HG03108 (cell line): Measurements from ENCODE around the gene NEGR1.

Experiments
- ATAC-seq: cut with Tn5 transposase; IDR thresholded peaks from one replicate; pipeline ENCODE4 v1.9.1; 2021; ENCODE audit warnings: moderate library complexity; ENCODE audit not compliant: unreplicated experiment

NEGR1 gene

DNA sequence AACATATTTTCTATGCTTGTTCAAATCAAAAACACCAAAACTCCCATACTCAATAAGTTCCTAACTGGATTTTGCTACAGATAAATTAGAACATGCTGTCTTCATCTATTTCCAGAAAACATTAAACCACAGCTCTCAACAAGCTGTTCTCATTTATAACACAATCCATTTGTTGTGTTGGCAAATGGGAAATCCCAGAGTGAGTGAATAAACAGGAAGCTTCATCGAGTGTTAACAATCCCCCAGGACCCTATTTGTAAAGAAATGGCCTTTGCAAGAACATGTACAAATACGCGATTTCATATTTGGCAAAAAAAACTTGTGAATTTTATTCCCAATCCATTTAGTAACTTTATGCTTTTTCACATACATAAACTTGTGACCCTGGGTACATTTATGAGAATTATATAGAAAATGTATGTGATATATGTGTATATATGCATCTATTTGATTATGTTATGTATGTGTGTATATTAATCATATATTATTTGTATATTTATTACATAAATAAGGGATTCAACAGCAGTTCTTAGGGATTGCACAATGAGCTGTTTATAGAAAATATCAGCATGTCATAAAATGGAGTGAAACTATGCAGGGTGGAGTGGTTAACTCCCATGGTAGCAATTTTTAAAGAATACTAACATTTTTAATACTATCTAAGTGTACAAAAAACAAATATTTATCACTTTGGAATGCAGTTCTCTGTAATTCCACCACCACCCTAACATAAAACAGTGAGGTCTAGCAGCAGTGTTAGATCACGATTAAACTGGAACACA lies 160.0 kb downstream of the NEGR1 start:
- ATAC-seq: no peak

DNA sequence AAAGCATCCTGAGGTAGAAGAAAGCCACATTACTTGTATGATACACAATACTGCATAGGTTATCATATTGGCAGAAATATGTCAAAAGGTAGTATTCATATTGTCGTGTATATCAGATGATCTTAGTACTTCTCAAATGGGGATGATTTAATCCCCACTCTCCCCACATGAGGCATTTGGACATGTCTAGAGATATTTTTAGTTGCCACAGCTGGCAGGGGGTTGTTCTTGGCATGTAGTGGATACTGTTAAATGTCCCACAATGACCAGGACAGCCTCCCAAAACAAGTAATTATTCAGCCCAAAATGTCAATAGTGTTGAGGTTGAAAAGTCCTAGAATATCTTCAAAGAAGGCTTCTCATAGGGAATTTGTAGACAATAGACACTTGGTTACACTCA lies 162.8 kb downstream of the NEGR1 start:
- no peak for ATAC-seq

DNA sequence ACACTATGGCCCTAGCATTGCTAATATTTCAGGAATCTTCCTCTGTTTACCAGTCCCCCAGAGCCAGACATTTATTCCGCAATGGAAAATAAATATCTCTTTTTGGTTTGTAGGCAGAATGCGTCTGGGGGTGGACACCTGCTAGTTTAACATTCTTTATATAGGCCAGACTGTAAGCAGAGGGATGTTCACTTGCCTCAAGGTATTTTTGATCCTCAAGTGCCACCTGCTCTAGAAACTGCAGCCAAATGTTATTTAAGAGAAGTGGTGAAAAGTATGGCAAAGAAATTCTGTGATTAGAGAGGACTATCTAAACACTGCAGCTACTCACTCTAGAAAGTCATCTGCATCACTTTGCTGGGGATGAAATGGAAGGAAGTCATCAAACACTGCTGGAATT lies 164.7 kb downstream of the NEGR1 start:
- ATAC-seq: no peak

DNA sequence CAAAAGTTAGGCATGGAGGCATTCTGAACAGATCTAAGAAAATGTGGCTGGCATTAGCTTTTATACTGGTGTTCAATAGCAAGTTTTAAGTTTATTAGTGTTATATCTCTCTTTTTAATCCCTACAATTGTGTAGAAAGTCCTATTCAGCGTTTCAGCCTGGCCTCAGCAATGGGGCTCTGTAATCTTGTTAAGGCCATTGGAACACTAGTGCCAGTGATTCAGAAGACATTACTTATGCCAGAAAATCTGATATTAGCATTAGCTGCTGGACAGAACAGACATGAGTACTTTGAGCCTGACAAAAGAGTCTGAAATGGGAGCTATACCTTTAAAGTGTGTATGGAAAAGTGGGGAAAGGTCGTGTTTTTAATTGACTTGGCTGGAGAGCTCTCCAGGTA lies 167.0 kb downstream of the NEGR1 start:
- no peak for ATAC-seq

DNA sequence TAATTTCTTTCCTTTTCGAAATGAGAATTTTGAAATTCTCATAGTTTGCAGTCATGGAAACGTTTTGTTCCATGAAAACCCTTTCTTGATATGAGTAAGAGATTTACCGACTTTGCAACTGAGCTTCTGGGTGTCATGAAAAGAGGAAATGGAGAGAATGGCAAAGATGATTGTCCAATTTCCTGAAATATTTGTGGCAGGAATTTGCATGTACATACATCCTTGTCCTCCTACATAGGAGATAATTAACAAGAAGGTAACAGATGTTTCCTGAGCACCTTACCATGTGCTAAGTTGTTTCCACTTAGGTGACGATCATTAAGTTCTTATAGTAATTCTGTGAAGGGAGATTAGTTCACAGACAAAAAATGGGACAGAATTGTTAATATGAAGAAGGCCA lies 170.7 kb downstream of the NEGR1 start:
- no peak for ATAC-seq

DNA sequence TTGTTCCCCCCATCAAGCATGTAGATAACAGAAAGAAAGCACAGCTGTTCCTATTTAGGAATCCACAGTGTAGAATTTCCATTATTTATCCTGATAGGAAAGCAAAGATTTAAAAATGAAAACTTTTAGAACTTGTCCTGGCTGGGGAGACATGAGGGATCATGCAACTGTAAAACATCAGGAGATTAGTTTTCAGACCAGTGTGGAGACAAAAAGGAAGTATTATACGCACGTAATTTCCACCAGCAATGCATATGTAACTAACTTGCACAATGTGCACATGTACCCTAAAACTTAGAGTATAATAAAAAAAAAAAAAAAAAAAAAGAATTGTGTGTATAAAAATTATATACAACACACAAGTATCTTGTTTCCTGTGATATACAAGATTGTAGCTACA lies 172.4 kb downstream of the NEGR1 start:
- no peak for ATAC-seq

DNA sequence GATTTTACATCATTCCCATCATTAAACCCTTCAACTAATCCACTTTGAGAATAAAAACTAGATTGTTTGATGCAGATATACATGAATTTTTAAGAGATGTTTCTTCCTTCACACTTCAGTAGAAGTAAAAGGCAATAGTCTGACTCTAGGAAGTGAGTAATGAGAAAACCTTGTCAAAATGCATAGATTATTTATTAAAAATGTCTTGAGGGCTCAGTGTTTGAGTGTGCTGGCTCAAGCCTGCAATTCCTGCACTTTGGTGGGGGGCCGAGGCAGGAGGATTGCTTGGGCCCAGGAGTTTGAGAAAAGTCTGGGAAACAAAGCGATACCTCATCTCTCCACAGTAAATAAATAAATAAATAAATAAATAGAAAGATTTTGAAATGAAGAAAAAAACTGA lies 177.1 kb downstream of the NEGR1 start:
- ATAC-seq: no peak

DNA sequence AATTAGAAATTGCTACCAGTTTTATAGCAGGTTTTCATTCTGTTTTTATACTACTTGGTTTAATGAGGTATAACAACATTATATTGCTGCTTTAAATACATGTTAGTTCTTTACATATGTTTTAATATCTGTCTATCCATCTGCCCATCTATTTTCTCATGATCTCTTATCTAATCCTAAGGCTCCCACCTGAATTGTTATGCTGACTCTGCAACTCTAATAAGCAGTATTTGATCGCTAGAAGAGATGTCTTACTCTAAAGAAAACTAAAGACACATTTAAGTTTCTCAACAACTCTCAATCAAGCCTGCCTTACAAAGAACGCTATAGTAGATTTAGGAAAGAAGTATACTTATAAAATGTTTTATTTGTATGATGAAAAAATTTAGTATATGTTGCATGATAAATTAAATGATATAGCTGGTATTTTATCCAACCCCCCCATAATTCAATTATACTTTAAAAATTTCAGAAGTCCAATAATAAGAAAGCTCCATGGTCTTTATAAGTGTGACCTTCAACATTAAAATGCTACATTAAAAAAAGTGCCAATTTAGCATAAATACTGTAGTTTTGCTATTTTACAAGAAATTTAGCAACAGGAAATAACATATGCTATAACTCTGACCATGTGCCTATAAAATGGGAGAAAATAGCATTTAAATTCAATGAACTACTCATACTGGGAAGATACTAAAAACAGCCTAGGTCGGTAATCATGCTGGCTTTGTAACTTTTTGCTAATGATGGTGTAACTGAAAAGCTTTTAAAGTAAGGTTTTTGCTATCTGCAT lies 180.3 kb downstream of the NEGR1 start:
- ATAC-seq: no peak

DNA sequence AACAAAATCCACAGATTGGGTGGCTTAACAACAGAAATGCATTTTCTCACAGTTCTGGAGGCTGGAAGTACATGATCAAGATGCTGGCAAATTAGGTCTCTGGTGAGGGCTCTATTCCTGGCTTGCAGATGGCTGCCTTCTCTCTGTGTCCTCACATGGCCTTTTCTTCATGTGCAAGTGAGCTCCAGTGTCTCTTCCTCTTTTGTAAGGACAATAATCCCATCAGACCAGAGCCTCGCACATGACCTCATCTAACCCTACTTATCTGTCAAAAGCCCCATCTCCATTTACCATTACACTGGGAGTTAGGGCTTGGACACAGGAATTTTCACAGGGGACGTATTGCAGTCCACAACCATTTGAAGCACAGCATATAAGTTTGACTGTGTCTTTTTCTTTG lies 181.6 kb downstream of the NEGR1 start:
- no peak for ATAC-seq

DNA sequence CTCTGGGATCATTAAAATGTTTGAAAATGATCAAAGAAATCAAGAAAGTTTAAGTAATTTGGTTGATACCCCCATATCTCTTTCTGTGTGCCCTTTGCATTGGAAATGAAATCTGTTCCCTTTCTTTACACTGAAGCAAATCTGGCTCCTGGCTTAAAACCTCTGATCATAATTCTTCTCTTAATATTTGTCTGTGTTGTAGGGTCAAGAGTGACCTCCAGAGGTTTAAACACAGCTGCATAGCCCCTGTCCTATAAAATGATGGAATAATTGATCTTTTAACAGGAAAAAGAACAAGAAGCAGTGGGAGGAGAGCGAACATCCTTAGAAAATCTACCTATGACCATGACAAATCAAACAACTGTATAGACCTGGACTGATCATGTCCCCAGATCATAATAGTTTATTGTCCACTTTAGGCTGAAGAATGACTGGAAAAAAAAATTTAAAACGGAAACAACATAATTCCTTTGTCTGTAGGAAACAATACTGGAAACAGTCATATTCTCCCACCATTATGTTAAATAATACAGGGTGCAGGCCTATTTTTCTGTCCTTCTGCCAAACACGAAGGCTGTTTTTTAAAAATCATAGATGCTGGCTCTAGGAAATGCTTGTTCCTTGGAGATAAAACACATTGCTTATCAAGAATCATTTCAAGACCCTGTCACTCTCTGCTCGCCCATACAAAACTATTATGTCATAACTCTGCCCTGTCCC lies 184.3 kb downstream of the NEGR1 start:
- no peak for ATAC-seq

DNA sequence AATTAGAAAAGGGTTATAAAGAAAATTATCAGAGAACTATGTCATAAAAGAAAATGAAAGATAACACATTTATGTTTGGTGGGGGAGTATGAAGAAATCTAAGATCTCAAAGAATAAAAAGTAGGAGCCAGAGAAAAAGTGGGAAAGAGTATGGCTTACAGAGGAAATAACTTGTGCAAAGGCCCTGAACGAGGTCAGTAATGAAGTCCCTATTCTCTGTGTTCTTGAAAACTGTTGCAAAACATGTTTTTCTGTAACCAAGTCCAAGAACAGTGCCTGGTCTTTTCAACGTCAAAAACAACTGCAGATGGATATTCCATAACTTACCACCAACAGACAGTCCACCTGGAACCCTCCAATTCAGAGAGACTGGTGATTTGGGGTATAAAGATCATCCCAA lies 188.1 kb downstream of the NEGR1 start:
- no peak for ATAC-seq

DNA sequence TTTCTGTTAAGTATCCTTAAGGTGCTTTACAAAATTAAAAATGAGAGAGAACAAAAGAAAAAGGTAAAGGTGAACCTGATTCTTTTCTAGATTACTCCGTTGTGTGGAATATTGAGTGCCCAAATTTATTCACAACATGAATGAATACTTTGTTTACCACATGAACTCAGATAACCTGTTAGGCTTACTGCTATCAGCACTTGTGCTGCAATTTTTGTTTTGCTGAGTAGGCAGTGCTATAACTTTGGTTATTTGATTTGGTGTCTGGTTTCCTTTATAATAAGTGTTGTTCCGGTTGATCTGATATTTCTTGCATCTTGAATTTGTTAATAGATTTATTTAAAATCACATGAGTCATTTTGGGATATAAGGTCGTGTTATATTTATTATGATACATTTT lies 195.9 kb downstream of the NEGR1 start:
- no peak for ATAC-seq

DNA sequence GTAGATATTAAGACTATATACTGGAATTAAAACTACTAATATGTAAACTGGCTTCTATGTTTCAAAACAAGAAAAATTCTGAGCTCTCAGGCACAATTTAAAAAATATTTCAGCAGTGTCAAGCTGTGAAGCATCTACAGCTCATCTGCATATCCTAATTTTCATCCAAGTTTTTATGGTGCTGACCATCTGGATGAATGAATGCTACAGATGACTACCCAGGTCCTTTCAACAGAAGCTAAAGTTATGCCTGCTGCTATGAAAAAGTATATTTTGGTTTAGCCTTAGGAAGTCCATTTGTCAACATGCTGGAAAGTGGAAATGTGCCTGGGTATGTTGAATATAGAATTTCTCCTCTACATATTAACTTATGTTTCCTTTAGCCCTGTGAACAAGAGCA lies 206.9 kb downstream of the NEGR1 start:
- ATAC-seq: no peak

DNA sequence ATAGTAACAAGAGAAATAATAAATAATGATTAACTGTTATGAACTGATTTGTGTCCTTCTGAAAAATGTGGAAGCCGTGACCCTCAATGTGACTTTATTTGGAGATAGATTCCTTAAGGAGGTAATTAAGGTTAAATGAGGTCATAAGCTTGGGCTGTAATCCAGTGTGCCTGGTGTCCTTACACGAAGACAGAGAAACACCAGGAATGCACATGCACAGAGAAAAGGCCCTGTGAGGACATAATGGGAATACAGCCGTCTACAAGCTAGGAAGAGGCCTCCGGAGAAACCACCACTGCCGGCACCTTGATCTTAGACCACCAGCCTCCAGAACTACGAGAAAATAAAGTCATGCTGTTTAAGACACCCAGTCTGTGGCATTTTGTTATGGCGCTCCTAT lies 215.9 kb downstream of the NEGR1 start:
- ATAC-seq: no peak

DNA sequence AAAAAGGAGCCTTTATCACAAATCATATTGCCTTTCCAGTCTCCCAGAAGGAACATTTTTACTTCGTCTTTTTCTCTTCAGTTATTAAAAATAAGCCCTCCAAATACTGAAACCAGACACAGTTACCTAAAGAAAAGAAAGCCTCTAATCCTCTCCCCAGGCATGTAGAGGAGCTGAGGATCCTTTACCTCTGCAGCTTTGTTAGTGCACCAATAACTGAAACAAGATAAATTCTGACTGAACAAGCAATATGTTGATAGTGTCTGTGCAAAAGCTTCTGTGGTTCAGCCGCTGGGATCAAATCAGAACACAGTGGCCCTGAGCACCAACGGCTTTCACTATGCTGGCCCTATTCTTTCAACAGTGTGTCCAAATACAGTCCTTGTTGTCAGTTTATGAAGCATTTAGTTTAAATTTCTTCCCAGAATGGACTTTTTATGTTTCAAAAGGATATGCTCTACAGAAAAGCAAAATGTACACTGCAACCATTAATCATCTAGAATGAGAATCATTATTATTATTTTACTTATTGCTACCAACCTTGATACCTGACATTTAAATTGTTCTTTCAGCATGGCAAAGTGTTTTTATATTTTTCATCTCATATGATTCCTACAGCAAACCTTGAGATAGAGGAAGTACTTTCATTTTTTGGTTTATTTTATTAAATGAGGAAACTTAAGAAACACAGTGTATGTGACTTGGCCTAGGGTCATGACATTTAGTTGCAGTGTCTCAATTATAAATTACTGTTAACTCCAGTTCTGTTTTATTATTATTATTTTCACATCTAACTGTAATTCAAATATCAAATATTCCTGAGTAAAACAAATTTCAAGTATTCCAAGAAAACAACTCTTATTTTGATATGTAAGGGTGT lies 217.9 kb downstream of the NEGR1 start:
- no peak for ATAC-seq

DNA sequence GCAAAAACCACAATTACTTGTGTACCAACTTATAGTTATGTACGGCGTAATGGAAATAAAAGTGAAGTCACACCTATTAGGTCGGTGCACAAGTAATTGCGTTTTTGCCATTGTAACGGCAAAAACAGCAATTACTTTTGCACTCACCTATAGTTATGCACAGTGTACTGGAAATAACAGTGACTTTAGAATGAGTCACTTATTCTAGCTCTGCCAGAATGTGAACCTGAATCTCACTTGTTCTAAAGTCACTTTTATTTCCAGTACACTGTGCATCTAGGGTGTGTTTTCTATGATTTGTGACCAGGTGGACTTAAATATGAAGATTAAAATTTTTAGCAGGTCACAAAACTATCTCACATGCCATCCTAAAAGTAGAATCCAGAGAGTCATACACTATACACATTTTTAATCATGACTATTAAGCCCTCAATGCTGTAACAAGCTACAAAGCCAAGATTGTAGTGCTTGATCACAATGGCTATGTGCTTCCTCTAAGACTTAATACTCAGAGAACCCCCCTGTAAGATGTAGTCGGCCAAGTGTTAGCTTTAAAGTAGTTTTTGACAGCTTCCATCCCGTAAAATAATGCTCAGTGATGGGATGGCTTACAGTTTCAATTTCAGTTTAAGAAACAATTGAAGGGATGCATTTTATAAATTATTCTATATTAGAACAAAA lies 218.8 kb downstream of the NEGR1 start:
- no peak for ATAC-seq

DNA sequence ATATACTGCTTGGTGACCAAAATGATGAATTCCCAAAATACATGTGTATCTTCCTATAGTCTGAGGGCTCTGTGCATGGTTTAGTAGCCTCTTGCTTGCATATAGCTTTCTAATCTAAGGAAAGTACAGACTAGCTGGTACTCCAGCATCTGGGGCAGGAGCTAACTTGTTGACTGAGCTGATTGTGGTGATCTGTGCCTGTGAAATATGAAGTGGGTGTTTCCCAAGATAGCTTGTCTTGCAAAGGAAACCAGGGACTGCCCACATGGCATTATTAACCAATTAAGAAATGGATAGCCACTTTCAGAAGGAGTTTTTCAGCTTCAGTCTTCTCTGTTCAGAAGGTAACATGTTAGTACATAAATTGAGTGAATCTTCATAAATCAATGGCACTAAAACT lies 219.8 kb downstream of the NEGR1 start:
- no peak for ATAC-seq

DNA sequence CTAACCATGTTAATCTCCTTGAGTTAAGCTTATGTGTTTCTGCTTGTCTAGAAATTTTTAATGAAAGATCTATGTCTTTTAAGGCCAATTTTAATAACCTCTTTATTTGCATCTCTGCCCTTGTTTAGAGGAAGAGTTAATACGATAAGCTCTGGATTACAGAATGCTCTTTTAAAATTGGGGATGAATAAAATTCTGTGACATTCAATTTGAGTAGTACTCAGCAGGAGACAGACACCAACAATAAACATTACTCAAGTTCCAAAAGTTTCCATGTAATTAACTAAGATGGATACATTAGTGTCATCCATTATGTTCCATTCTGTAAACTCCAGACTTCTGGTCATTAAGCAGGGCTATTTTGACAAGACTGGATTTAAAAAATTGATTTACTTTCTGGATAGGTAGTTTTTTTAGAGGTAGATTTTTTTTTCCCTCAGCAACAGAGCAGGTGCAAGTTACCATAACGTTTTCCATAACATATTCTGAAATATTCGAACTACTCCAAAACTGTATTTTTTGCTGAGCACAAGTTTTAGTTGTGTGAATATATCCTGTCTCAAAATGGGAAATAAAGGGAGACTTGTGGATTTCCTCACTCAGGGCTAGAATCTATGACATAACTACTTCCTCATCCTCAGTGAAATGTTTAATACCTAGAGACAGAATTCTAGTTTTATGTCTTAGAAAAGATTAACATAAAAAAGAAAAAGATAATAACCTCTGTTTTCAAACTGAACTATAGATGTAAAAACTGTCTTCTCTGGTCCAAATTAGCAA lies 221.7 kb downstream of the NEGR1 start:
- no peak for ATAC-seq

DNA sequence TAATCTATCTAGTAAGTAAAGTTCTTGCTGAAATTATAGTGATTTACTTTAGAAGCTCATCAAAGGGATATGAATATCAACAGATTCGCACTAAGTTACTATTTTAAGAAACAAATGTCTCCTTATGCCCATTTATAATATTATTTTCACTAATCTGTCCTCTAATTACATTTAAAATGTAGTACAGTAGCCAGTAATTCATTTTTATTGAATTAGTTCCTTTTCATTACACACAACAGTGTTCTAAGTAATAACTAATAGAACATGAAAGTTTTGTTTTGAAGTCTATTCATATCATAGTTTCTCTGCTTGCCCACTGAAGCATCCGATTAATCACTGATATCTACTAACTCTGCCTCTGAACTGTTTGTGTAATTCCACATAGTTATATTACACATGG lies 225.8 kb downstream of the NEGR1 start:
- no peak for ATAC-seq

DNA sequence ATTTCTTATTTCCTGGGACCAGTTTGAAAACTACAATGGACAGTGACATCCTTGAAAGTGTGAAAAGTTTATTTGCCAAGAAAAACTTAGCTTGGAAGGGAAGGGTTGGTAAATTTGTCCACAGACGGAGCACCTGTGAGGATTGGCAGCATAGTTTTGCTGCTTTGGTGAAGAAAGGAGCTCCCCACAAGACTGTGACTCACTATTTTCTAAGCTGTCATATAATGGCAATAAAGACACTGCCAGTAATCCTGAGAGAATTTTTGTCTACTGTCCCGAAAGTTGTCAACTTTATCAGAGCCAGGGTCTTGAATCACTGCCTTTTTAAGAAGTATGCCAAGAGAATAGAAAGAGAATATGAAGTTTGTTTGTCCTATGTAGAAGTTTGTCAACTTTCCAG lies 230.8 kb downstream of the NEGR1 start:
- ATAC-seq: no peak
